ENCODE results near the gene IDNK.
"Not testable (repeated sequence)": the region's sequence is repeated elsewhere in the genome, so short reads cannot be mapped to it uniquely, and the experiment has no call there.

IDNK gene

GRCh38 chr9:83622939-83623678 lies at the start of gene IDNK:
IDNK (plus strand) TSS chr9:83623143; CDS start chr9:83623172, 29 bp downstream.
- no peak for DNase-seq

GRCh38 chr9:83574482-83574881 lies 48.5 kb upstream of the IDNK start:
- no peak for DNase-seq

GRCh38 chr9:83582029-83582428 lies 40.9 kb upstream of the IDNK start:
- no peak for DNase-seq

GRCh38 chr9:83583151-83584014 lies 39.6 kb upstream of the IDNK start:
- peak; percentile 63 for DNase-seq

GRCh38 chr9:83584995-83585394 lies 37.9 kb upstream of the IDNK start:
- no peak for DNase-seq

GRCh38 chr9:83588256-83588655 lies 34.7 kb upstream of the IDNK start:
- DNase-seq: no peak

- DNase-seq: peak; percentile 49
Observed at GRCh38 chr9:83596899-83597504, 25.9 kb upstream of the IDNK start.

- DNase-seq: no peak
Observed at GRCh38 chr9:83598487-83598886, 24.5 kb upstream of the IDNK start.

- DNase-seq: no peak
Observed at GRCh38 chr9:83599071-83599470, 23.9 kb upstream of the IDNK start.

GRCh38 chr9:83601463-83601862 lies 21.5 kb upstream of the IDNK start:
- DNase-seq: no peak

GRCh38 chr9:83607620-83608019 lies 15.3 kb upstream of the IDNK start:
- not testable (repeated sequence) for DNase-seq

GRCh38 chr9:83613298-83613697 lies 9.6 kb upstream of the IDNK start:
- DNase-seq: not testable (repeated sequence)

GRCh38 chr9:83617299-83617698 lies 5.6 kb upstream of the IDNK start:
- no peak for DNase-seq

- DNase-seq: peak; percentile 78
Observed at GRCh38 chr9:83620841-83621636, 1.9 kb upstream of the IDNK start.

GRCh38 chr9:83622433-83622938 lies 457 bp upstream of the IDNK start:
- DNase-seq: peak; percentile 70

- peak; percentile 88 for DNase-seq
Observed at GRCh38 chr9:83623679-83624076, 735 bp downstream of the IDNK start.

GRCh38 chr9:83625178-83625577 lies 2.2 kb downstream of the IDNK start:
- no peak for DNase-seq

- no peak for DNase-seq
Observed at GRCh38 chr9:83628540-83628939, 5.6 kb downstream of the IDNK start.

- no peak for DNase-seq
Observed at GRCh38 chr9:83629433-83630104, 6.6 kb downstream of the IDNK start.

- DNase-seq: peak; percentile 65
Observed at GRCh38 chr9:83630938-83631457, 8.1 kb downstream of the IDNK start.

GRCh38 chr9:83633255-83633654 lies 10.3 kb downstream of the IDNK start:
- DNase-seq: peak; percentile 67

GRCh38 chr9:83633676-83634075 lies 10.7 kb downstream of the IDNK start:
- DNase-seq: no peak
